Glutamatergic neuron (in vitro differentiated cells): ENCODE data around the gene TMEM158. TPM values are rescaled to one million over a fixed set of nuclear protein-coding genes. Genes with fewer than 3 reads are reported as not detected.

Experiments used
- DNase-seq: peaks from one replicate; pipeline ENCODE4 v3.0.0; 2022
- H3K27ac Mint-ChIP-seq: one replicate; pipeline ENCODE4 v1.8.0; 2020; ENCODE audit warnings: mild to moderate bottlenecking, mixed read lengths, inconsistent platforms; ENCODE audit not compliant: unreplicated experiment
- H3K27me3 Mint-ChIP-seq: one replicate; pipeline ENCODE4 v1.8.0; 2020; ENCODE audit warnings: mild to moderate bottlenecking, moderate library complexity, mixed read lengths, inconsistent platforms; ENCODE audit not compliant: unreplicated experiment
- H3K36me3 Mint-ChIP-seq: one replicate; pipeline ENCODE4 v1.8.0; 2020; ENCODE audit warnings: mild to moderate bottlenecking, mixed read lengths, inconsistent platforms; ENCODE audit not compliant: unreplicated experiment
- H3K4me1 Mint-ChIP-seq: one replicate; pipeline ENCODE4 v1.8.0; 2020; ENCODE audit warnings: mild to moderate bottlenecking, low read depth, mixed read lengths, inconsistent platforms; ENCODE audit not compliant: unreplicated experiment
- H3K4me3 Mint-ChIP-seq: one replicate; pipeline ENCODE4 v1.8.0; 2020; ENCODE audit warnings: mild to moderate bottlenecking, mixed read lengths, inconsistent platforms; ENCODE audit not compliant: unreplicated experiment
- H3K9me3 Mint-ChIP-seq: one replicate; pipeline ENCODE4 v1.8.0; 2020; ENCODE audit warnings: mild to moderate bottlenecking, moderate library complexity, mixed read lengths, inconsistent platforms; ENCODE audit not compliant: unreplicated experiment
- CTCF ChIP-seq: fragments of 200-600 bp; sonication (generic); IDR thresholded peaks from one replicate; pipeline ENCODE4 v1.5.0; 2021; ENCODE audit not compliant: partially characterized antibody, unreplicated experiment
- total RNA-seq: library from RNA; stranded (reverse); fragmentation: NEBNext Ultra II Directional; extraction: Animal tissue kit (Norgen Biotek cat#: 25700); gene quantifications from one replicate; pipeline ENCODE4 v1.2.1, GENCODE V29; 2021; ENCODE audit not compliant: unreplicated experiment

TMEM158 gene
- total RNA-seq, 1 donor from 2014 or later: 7.8 TPM

GRCh38 chr3:45176912-45177311, 49.2 kb downstream of the TMEM158 start:
- no peak overlapping the region for H3K27ac Mint-ChIP-seq
- DNase-seq: no peak
- peaks cover 2% of the 10 kb centered on the region for H3K27me3 Mint-ChIP-seq
- peaks cover 4% of the 10 kb centered on the region for H3K36me3 Mint-ChIP-seq
- no peak overlapping the region for H3K4me3 Mint-ChIP-seq
- H3K9me3 Mint-ChIP-seq: peaks cover 1% of the 10 kb centered on the region
- no peaks in the 10 kb centered on the region for H3K4me1 Mint-ChIP-seq
- TF ChIP-seq CTCF: no peak

Other genes starting within 250 kb of the TMEM158 start
- gene CLEC3B, start 200.0 kb downstream of the TMEM158 start, total RNA-seq: not detected
- gene CDCP1, start 79.9 kb downstream of the TMEM158 start, total RNA-seq: 0.71 TPM
- gene LARS2, start 162.3 kb upstream of the TMEM158 start, total RNA-seq: 26.6 TPM